DND-41 (cell line): ENCODE data around the gene TACR1.
"Not testable (repeated sequence)": the region's sequence is repeated elsewhere in the genome, so short reads cannot be mapped to it uniquely, and the experiment has no call there.

Experiments used
- ATAC-seq: fragments of 200-7000 bp; cut with Tn5 transposase; 3 replicates; pipeline ENCODE4 v1.9.1; 2021; ENCODE audit warnings: low read depth; ENCODE audit not compliant: insufficient read depth
- DNase-seq: peaks from one replicate; pipeline ENCODE4 v3.0.0-alpha.2; 2020
- H2AFZ ChIP-seq: 2 replicates; pipeline ENCODE4 v1.6.0; 2012; ENCODE audit warnings: low read depth, low read length
- H3K27ac ChIP-seq: 2 replicates; pipeline ENCODE4 v1.5.1; 2012; ENCODE audit warnings: low read length, inconsistent platforms
- H3K27me3 ChIP-seq: fragments of 200-600 bp; sonication (generic); 2 replicates; pipeline ENCODE4 v1.6.0; 2012; ENCODE audit warnings: low read length, mild to moderate bottlenecking, inconsistent platforms; ENCODE audit not compliant: insufficient read depth, poor library complexity
- H3K36me3 ChIP-seq: 2 replicates; pipeline ENCODE4 v1.5.1; 2012; ENCODE audit warnings: low read length, inconsistent platforms; ENCODE audit not compliant: insufficient read depth
- H3K4me1 ChIP-seq: 2 replicates; pipeline ENCODE4 v1.5.1; 2012; ENCODE audit warnings: mild to moderate bottlenecking, low read length; ENCODE audit not compliant: insufficient read depth
- H3K4me2 ChIP-seq: 2 replicates; pipeline ENCODE4 v1.6.0; 2012; ENCODE audit warnings: mild to moderate bottlenecking, moderate library complexity, low read length, inconsistent platforms; ENCODE audit not compliant: insufficient read depth
- H3K4me3 ChIP-seq, 2 experiments: fragments of 200-600 bp in 1 of 2; shearing (Covaris generic) in 1 of 2; 2 replicates each; pipeline ENCODE4 v1.5.1; 2012 to 2016; ENCODE audit warnings: inconsistent platforms in 2 of 2, low read length in 2 of 2, mild to moderate bottlenecking in 2 of 2, low read depth in 1 of 2, moderate library complexity in 1 of 2
- H3K79me2 ChIP-seq: 2 replicates; pipeline ENCODE4 v1.6.0; 2012; ENCODE audit warnings: low read length, inconsistent platforms; ENCODE audit not compliant: insufficient read depth
- H3K9ac ChIP-seq: 2 replicates; pipeline ENCODE4 v1.6.0; 2012; ENCODE audit warnings: low read depth, mild to moderate bottlenecking, inconsistent platforms, low read length, moderate library complexity
- H3K9me3 ChIP-seq: 2 replicates; pipeline ENCODE4 v1.5.1; 2012; ENCODE audit warnings: low read length, moderate library complexity, mild to moderate bottlenecking, inconsistent platforms; ENCODE audit not compliant: insufficient read depth, severe bottlenecking
- H4K20me1 ChIP-seq: 2 replicates; pipeline ENCODE4 v1.6.0; 2012; ENCODE audit warnings: low read length; ENCODE audit not compliant: insufficient read depth
- CTCF ChIP-seq: IDR thresholded peaks from 2 replicates; pipeline ENCODE4 v1.5.1; 2012; ENCODE audit warnings: borderline replicate concordance, low read length, moderate library complexity, mild to moderate bottlenecking; ENCODE audit not compliant: poor library complexity, severe bottlenecking; ENCODE audit errors: extremely low read depth
- EZH2 ChIP-seq: IDR thresholded peaks from 3 replicates; pipeline ENCODE4 v1.6.1; 2012; ENCODE audit warnings: borderline replicate concordance, low read depth, mild to moderate bottlenecking, moderate library complexity, low read length, inconsistent platforms; ENCODE audit not compliant: severe bottlenecking

TACR1 gene

GRCh38 chr2:75063906-75064305 lies 135.4 kb downstream of the TACR1 start:
- no peak overlapping the region for H3K27ac ChIP-seq
- H3K4me2 ChIP-seq = no peak overlapping the region
- no peak overlapping the region for H2AFZ ChIP-seq
- H3K79me2 ChIP-seq = no peaks in the 10 kb centered on the region
- no peaks in the 10 kb centered on the region for H3K36me3 ChIP-seq
- no peaks in the 10 kb centered on the region for H3K9me3 ChIP-seq
- no peaks in the 10 kb centered on the region for H3K27me3 ChIP-seq
- TF ChIP-seq EZH2 (no peak), CTCF (no peak)
- H3K4me3 ChIP-seq = no peak overlapping the region
- no peak for DNase-seq
- no peaks in the 10 kb centered on the region for H3K4me1 ChIP-seq
- no peak overlapping the region for H3K9ac ChIP-seq
- H4K20me1 ChIP-seq = no peaks in the 10 kb centered on the region
- no peak for ATAC-seq

- Histone ChIP-seq H3K27ac (no peak overlapping the region), H3K36me3 (no peaks in the 10 kb centered on the region), H3K4me2 (no peak overlapping the region), H3K4me1 (no peaks in the 10 kb centered on the region), H2AFZ (no peak overlapping the region), H3K79me2 (no peaks in the 10 kb centered on the region), H4K20me1 (no peaks in the 10 kb centered on the region), H3K27me3 (no peaks in the 10 kb centered on the region), H3K9me3 (no peaks in the 10 kb centered on the region), H3K4me3 (no peak overlapping the region), H3K9ac (no peak overlapping the region)
- ATAC-seq (no peak), DNase-seq (no peak)
- TF ChIP-seq CTCF (no peak), EZH2 (no peak)
These were observed 140.9 kb downstream of the TACR1 start for GRCh38 chr2:75058427-75058826.

- not testable (repeated sequence) for H4K20me1 ChIP-seq, DNase-seq, ATAC-seq, H3K9me3 ChIP-seq, H3K4me1 ChIP-seq, H2AFZ ChIP-seq, H3K4me2 ChIP-seq, H3K4me3 ChIP-seq, H3K79me2 ChIP-seq, H3K27me3 ChIP-seq, H3K9ac ChIP-seq, H3K27ac ChIP-seq, H3K36me3 ChIP-seq
These were observed 142.2 kb downstream of the TACR1 start for GRCh38 chr2:75057150-75057549.

- DNase-seq (no peak), ATAC-seq (no peak)
- Histone ChIP-seq H4K20me1 (no peaks in the 10 kb centered on the region), H2AFZ (no peak overlapping the region), H3K9ac (no peak overlapping the region), H3K27me3 (no peaks in the 10 kb centered on the region), H3K27ac (no peak overlapping the region), H3K79me2 (no peaks in the 10 kb centered on the region), H3K4me2 (no peak overlapping the region), H3K36me3 (no peaks in the 10 kb centered on the region), H3K9me3 (no peaks in the 10 kb centered on the region), H3K4me1 (no peaks in the 10 kb centered on the region), H3K4me3 (no peak overlapping the region)
- TF ChIP-seq CTCF = no peak
- TF ChIP-seq EZH2 = no peak
These were observed 143.3 kb downstream of the TACR1 start for GRCh38 chr2:75055820-75056675.
